Peyer's patch (tissue), 4 donors: ENCODE results near the gene RAD18.

Experiments used
- POLR2A ChIP-seq, 2 donors: fragments of 450-650 bp; IDR thresholded peaks; one replicate each; pipeline ENCODE4 v1.5.1; 2017; ENCODE audit warnings: antibody characterized with exemption in 2 of 2, mild to moderate bottlenecking in 2 of 2, moderate library complexity in 2 of 2
- TF ChIP-seq, protein P1 (sequence below), 6 experiments: fragments of 450-650 bp in 4 of 6; fragments of 200-600 bp in 2 of 6; sonication (generic) in 1 of 6; IDR thresholded peaks; one replicate each; pipeline ENCODE4 v1.5.1; 2017 to 2019; ENCODE audit warnings: antibody characterized with exemption in 6 of 6, mild to moderate bottlenecking in 3 of 6, moderate library complexity in 1 of 6

DNA sequence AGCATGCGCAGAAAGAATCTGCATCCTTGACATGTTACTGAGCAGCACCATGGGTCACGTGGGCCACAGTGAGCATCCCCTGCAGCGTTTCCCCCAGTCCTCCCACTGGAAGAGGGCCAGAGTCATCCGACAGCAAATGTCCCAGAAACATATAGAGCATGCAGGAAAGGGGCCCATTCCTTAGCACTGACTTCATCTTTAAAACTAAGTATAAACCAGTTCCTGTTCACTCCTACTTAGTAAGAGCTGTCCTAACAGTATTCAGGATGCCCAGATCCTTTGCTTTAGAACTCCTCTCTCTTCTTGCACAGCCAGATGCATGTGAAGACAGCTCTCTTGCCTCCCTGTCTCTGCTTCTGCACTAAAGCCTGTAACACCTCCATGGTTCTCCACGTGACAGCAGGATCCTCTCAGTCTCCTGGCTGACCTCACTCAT, 114.6 kb downstream of the RAD18 start:
- TF ChIP-seq, protein P1, sequence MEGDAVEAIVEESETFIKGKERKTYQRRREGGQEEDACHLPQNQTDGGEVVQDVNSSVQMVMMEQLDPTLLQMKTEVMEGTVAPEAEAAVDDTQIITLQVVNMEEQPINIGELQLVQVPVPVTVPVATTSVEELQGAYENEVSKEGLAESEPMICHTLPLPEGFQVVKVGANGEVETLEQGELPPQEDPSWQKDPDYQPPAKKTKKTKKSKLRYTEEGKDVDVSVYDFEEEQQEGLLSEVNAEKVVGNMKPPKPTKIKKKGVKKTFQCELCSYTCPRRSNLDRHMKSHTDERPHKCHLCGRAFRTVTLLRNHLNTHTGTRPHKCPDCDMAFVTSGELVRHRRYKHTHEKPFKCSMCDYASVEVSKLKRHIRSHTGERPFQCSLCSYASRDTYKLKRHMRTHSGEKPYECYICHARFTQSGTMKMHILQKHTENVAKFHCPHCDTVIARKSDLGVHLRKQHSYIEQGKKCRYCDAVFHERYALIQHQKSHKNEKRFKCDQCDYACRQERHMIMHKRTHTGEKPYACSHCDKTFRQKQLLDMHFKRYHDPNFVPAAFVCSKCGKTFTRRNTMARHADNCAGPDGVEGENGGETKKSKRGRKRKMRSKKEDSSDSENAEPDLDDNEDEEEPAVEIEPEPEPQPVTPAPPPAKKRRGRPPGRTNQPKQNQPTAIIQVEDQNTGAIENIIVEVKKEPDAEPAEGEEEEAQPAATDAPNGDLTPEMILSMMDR (IDR thresholded peaks at IDR 0.05): no peak
- no peak for TF ChIP-seq POLR2A (IDR thresholded peaks at IDR 0.05)
